GM21360 (cell line): ENCODE results near the gene LSM6.

Source experiments
- ATAC-seq: cut with Tn5 transposase; IDR thresholded peaks from one replicate; pipeline ENCODE4 v1.9.1; 2021; ENCODE audit warnings: mild to moderate bottlenecking, moderate library complexity; ENCODE audit not compliant: unreplicated experiment

LSM6 gene

DNA sequence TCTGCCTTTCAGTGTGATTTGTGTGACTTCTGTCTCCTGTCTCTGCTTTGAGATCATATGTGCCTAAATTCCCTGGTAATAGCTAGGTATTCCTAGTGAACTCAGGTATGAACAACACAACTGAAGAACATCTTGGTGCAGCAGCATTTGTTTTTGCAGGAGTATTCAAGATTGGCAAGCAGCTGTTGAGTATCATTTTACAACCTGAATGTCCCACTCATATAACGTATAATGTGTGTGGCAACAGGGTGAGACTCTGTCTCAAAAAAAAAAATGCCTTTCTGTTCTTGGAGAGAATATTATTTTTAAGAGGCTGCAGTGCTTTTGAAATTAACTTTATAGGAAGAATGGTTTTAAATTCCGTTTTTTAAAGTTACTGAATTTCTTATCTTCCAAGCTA lies 7.7 kb downstream of the LSM6 start:
- ATAC-seq, result no peak

DNA sequence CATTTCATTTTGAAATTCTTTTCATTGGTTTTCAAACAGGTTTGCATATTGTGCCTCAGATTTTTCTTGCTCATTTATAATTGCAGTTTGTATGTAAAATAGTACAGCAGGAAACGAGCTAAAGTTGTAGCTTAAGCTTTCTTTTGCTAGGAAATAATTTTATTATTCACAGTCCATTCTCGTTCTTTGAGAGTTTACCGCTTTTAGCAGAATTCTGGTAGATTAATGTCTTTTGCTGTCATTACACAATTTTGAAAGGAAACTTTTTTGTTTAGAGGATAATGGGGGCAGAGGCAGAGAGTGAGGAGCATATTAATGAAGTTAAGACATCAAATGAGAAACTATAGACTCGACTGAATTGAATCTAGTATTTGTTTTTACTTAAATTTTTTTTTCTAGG lies 10.5 kb downstream of the LSM6 start:
- ATAC-seq, result no peak

- ATAC-seq, result no peak
Observed at GRCh38 chr4:146186596-146186995, 11.1 kb downstream of the LSM6 start.

DNA sequence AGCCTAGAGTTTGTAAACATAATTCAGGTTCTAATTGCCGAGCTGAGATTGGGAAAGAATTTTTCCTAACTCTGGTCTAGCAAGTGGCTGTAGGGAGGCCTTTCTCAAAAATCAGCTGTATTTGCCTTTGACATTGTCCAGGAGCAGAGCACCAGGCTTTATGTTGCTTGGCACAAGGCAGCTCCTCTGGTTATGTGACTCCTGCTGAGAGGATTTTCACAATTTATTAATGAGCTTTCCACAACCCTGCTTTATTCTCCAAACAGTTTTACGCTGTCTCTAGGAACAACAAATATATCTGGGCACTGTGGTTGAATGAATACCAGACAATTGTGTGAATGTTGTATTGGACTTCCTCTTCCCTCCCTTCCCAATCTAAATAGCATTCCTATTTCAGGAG lies 14.9 kb downstream of the LSM6 start:
- no peak for ATAC-seq

GRCh38 chr4:146191766-146192458 lies 16.4 kb downstream of the LSM6 start:
- no peak for ATAC-seq

DNA sequence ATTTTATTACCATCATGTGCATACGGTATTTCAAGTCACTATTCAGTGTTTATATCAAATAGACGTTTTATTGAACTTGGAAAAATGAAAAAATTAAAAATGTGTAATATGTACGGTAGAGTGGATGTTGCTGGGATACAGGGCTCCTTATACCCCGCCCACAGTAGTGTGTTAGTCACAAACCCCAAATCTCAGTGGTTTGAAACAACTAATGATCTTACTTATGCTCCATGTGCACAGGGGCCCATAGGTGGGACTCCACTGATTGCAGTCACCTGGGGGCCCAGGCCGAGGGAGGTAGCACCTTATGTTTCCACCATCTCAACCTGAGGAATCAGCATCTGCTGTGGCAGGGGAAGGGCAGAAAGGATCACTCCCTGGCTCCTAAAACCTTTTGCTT lies 18.1 kb downstream of the LSM6 start:
- ATAC-seq, result no peak

DNA sequence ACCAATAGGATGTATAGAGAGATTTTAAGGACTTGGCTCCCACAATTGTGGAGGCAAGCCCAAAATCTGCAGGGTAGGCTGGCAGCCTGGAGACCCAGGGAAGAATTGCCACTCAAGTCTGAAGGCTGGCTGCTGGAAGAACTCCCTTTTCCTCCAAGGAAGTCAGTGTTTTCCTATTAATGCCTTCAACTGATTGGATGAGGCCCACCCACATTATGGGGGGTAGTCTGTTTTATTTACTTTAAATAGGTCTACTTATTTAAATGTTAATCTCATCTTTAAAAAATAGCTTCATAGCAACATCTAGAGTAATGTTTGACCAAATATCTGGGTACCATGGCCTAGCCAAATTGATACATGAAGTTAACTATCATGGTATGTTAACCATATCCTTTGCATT lies 18.7 kb downstream of the LSM6 start:
- no peak for ATAC-seq

GRCh38 chr4:146202665-146203064 lies 27.1 kb downstream of the LSM6 start:
- ATAC-seq, result no peak

DNA sequence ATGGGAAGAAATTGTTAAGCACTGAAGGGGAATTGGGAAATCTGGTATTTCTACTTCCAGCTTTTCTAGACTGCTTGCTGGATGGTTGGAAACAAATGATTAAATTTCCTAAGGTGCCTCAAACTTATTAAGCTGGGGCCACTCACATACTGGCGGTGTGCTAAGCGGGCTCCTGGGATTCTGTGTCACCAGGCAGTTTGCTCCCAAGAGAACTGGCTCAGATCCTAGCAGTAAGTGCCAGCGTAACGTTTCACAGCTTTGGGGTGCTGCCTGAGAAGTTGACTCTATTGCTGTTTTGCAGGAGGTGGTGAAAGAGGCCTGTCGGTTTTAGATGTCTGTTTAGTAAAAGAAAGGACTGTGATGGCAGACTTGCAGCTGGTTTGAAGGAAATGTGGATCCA lies 31.9 kb downstream of the LSM6 start:
- no peak for ATAC-seq

DNA sequence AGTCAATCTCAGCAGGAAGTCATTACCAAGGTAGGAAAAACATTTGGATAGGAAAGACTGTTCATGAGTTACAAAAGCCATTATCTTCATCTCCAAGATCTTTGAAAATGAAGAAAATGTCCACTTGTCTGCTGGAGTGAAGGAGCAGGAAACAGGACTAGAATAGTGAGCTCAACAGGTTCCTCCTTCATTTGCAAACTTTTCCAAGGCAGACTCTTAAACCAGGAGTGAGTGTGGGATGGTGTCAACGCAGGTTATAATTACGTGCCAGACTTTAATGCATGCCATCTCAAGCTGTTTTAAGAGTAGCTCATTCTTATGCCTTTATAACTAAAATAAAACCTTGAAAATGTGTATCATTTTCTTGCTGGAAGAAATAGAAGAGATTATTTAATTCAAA lies 35.4 kb downstream of the LSM6 start:
- ATAC-seq, result no peak

- ATAC-seq, result no peak
Observed at GRCh38 chr4:146211440-146211839, 35.9 kb downstream of the LSM6 start.

DNA sequence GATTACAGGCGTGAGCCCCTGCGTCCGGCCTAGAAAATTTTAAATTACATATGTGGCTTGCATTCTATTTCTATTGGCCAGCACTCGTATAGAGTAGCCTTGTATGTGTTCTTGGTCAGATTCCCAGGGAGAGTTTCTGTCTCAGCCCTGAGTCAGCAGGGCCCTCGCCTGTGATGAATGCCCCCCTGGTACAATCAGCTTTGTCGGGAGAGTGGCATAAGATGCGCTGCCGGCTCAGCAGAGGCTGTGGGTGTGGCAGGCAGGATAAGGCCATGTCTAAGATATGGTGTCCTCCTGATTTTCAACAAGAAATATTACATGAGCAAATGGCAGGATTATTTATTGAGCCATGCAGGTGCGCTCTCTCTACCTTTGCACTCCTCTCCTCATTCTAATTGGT lies 37.3 kb downstream of the LSM6 start:
- ATAC-seq, result no peak

DNA sequence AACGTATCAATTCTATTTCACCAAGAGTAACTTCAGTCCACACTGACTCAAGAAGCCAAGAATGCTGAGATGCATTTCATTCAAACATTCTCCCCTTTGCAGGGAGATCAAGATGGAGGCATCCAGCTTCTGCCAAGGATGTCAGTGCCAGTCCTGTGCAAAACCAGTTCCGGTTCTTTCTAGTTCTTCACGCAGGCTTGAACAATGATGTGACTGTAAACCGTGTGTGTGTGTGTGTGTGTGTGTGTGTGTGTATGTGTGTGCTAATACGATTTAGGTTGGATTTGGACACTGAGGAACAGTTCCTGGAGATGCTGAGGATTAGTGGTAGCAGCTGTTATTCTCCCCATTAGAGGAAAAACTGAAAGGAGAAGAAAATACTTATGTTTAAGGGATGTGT lies 38.7 kb downstream of the LSM6 start, which contains the start of gene REELD1:
Gene REELD1 (plus strand): TSS at position 301 of the 400 bp plus-strand sequence. CDS start 2,415 bp downstream, outside the sequence.
- no peak for ATAC-seq

DNA sequence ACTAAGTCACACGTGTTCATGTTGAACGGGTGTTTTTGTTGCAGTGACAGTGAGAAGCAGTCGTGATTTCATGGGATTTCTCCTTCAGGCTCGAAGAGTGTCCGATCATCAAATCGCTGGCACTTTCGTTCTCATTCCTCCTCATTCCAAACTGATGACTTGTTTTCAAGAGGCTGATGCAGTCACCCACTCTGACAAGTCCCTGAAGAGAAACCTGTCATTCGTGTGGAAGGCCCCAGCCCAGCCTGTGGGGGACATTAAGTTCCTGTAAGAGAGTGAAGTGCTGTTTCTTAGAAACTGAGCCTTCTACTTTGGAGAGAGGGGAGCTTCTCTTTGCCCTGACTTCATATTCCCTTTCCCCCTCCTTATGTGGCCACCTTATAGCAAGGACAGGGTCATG lies 46.8 kb downstream of the LSM6 start:
- no peak for ATAC-seq

DNA sequence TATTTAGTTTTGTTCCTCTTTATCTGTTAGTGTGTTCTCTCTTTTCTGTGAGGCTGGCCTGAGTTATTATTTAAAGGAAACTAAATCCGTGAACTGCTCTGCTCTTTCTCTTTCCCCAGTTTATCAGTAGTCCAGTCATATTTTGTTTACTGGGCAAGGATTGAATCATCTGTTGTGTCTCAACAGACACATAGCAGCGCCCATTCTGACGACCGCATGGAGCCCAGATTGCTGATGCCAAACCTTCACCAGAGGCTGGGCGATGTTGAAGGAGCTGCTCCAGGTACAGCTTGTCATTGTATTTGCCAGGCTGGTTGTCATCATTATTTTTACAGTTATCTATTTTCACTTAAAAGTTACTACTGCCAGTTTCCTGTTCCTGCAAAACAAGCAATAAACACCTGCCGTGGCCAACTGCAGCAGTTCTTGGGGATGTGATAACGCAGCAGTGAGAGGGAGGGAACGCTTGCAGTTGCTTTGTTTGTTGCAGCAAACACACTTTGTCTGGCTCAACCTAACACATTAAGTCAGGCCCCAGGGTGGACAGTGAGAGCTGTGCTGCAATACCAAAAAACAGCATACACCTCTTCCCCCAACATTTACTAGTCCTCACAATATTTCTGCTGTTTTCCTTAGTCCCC lies 48.9 kb downstream of the LSM6 start:
- no peak for ATAC-seq

DNA sequence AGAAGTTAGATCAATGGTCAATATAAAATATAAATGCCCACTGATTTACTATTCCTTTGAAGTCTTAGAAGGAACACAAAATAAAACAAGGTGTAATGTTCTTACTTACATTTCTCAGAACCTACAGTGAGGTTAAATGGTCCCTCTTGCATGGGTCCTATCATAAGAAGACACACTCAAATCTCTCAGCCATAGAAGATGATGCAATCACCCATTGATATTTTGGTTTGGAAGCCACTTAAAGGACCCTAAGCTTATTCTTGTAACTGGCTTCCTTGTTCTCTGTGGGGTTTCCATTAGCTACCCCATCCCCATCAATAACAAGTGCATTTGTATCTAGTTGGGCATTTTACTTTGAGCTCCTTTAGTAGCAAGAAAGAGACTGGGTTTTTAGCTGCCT lies 53.9 kb downstream of the LSM6 start:
- no peak for ATAC-seq

DNA sequence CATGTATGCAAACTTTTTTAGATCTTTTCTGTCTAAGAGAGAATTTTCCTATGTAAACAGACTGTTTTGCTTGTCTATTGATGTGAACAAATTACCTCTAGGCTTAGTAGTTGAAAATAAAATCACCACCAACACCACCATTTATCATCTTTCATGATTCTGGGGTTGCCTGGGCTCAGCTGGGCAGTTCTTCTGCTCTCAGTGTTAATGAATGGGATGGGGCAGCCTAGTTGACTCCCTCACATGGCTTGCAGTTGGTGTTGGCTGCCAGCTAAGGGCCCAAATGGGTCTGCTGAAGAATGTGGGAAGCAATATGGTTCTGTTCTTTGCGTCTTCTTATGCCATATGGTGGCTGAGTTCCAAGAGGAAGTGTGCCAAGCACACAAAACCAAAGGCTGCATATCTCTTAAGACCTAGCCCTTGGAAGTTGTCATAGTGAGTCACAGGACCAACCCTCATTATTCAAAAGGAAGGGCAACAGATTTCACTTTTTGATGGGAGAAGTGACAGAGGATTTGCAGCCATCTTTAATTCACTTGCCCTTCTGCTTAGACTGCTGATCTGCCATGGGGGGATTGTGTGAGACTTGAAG lies 56.7 kb downstream of the LSM6 start:
- no peak for ATAC-seq

GRCh38 chr4:146235654-146236177 lies 60.2 kb downstream of the LSM6 start:
- ATAC-seq, result no peak

GRCh38 chr4:146236216-146236615 lies 60.7 kb downstream of the LSM6 start:
- no peak for ATAC-seq

- no peak for ATAC-seq
Observed at GRCh38 chr4:146237092-146237491, 61.6 kb downstream of the LSM6 start.

DNA sequence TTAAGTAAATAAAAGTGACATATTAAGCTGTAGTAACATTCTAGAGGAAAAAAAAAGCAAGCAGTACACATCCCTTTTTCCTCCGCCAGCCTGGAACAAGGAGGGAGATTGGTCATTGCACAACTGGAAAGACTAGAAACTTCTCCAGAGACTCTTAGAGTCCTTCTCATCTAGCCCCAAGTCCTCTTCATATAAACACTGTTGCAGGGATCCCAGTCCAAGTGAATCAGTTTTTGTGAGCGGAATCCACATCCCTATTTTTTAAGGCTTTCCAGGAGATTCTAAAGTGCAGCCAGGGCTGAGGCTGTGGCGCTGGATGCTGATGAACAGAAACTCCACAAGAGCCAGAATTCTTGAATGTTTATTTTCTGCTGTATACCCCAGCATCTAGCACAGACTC lies 62.6 kb downstream of the LSM6 start:
- no peak for ATAC-seq
